HG03159 (cell line): ENCODE data around the gene PTPRH.

Source experiments
- ATAC-seq: cut with Tn5 transposase; IDR thresholded peaks from one replicate; pipeline ENCODE4 v1.9.1; 2021; ENCODE audit warnings: mild to moderate bottlenecking, moderate library complexity; ENCODE audit not compliant: unreplicated experiment

The PTPRH gene

GRCh38 chr19:55134736-55135135 is 74.6 kb downstream of the PTPRH start:
- no peak for ATAC-seq

DNA sequence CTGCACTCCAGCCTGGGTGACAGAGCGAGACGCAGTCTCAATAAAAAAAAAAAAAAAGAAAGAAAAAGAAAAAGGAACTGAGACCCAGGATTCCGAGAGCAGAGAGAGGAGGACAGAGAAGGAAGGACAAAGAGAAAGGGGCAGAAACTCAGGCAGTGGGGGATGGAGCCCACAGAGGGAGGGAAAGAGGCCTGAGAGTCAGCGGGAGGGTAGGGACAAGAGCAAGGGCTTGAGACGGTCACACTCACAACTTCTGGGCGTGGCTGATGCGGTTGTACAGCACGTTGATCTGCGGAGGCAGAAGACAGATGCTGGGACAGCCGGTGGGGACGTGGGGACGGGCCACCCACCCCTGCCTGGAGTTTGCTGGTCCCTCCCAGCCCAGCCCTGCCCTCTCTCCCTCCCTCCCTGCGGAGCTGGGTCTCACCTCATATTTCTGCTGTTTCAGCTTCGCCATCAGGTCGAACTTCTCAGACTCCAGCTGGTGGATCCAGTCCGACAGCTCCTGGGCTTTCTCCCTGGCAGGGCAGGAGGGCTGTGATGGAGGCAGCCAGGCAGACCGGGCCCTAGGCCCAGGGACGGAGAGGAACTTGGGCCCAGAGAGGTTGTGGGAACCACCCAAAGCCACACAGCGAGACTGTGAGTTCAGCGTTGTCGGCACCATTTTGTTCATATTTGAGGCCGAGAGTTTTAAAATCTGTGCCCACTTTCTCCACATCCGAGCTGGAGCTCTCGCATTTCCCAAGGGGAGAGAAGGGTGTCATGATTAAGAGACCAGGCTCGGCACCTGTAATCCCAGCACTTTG is 75.5 kb downstream of the PTPRH start:
- ATAC-seq, result no peak

DNA sequence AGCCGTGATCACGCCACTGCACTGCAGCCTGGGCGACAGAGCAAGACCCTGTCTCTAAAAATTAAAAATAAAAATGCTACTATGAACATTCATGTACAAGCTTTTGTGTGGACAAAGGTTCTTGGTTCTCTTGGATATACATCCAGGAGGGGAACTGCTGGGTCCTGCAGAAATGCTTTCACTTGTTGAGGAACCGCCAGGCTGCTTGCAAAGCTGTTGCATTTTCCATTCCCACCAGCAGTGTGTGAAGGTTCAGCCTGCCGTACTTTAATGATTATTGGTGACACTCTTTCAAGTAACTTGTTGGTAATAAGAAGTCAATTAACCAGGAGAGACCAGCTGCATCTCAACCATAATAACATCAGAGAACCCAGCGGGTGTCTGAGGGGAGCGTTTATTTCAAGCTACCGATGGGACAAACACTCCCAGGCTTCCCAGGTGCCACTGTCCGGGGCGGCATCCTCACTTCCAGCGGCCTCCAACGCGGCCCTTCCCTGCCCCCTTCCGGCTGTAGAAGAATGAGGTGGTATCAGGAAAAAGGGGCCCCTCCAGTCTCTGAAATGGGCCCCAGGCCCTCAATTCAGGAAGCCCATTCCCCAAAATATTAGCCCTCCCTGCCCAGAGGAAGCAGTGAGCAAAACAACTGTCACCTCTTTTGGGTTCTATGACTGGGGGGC is 76.7 kb downstream of the PTPRH start:
- ATAC-seq, result no peak

DNA sequence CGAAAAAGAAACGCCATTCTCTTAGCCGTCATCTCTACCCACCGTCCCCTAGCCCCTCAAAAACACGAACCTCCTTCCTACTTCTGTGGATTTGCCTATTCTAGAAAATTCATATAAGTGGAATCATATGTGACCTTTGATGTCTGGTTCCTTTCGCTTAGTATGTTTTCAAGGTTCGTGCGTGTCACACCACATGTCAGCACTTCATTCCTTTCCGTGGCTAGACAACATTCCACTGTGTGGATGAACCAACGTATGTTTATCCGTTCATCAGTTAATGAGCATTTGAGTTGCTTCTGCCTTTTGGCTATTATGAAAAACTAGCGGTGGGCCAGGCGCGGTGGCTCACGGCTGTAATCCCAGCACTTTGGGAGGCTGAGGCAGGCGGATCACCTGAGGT is 77.9 kb downstream of the PTPRH start:
- no peak for ATAC-seq
